Lower leg skin (tissue), 3 donors: ENCODE data around the gene NPAS2.

Source experiments
- CTCF ChIP-seq, 3 donors: fragments of 450-650 bp; IDR thresholded peaks; one replicate each; pipeline ENCODE4 v1.5.1; 2016; ENCODE audit warnings: antibody characterized with exemption in 3 of 3, mild to moderate bottlenecking in 3 of 3, moderate library complexity in 2 of 3
- POLR2A ChIP-seq, 2 donors: fragments of 450-650 bp; IDR thresholded peaks; one replicate each; pipeline ENCODE4 v1.6.1; 2016 to 2017; ENCODE audit warnings: antibody characterized with exemption in 2 of 2, mild to moderate bottlenecking in 1 of 2, moderate library complexity in 1 of 2

GRCh38 chr2:100818606-100819369 is 1.2 kb upstream of the NPAS2 start:
- TF ChIP-seq POLR2A (IDR thresholded peaks at IDR 0.05) (no peak), CTCF (IDR thresholded peaks at IDR 0.05) (no peak)
